Measurements from ENCODE around the gene ACTRT3. TPM values are rescaled to one million over a fixed set of nuclear protein-coding genes. Genes with fewer than 3 reads are reported as not detected.

Gene ACTRT3
- total and polyA plus RNA-seq, 2 donors (not counting 3 experiments of a cell fraction or from before 2014, with no cell fraction given), result 2.6 to 3.3 TPM

- dilution Hi-C loops (cut with MboI; ENCODE audit: extremely low pct_ligation_motif_present, low sequenced_read_pairs) (no loop called here), intact Hi-C loops (cut with micrococcal nuclease) (no loop called here)
- ChIA-PET CTCF (interaction anchor here (0.6 to 1.9 kb wide), 3 partner anchors 10 to 90 kb away, joined by 3 to 9 read pairs (median 5); no protein-coding TSS in a partner anchor), POLR2A (interaction anchor here (0.6 kb wide), 2 partner anchors 26 to 349 kb away, joined by 3 read pairs; no protein-coding TSS in a partner anchor)
- Histone ChIP-seq H2AFZ (ENCODE audit: low read depth, low read length) (no peak overlapping the region), H3K9ac (replicated peaks; ENCODE audit: extremely low read depth, insufficient read depth, low read length) (no peak overlapping the region), H3K9me1 (replicated peaks; ENCODE audit: control insufficient read depth, extremely low read depth, insufficient read depth, low read length) (no peaks in the 10 kb centered on the region), H3K4me1 (ENCODE audit: control insufficient read depth, extremely low read depth, insufficient read depth, low read length) (peaks cover 15% of the 10 kb centered on the region), H3K4me3 (replicated peaks in 1 of 3; ENCODE audit: insufficient read depth in 1 of 3, low read depth in 1 of 3, low read length in 3 of 3) (no peak overlapping the region), H3K79me2 (ENCODE audit: control insufficient read depth, insufficient read depth, low read length) (no peaks in the 10 kb centered on the region), H3K27ac (ENCODE audit: insufficient read depth, low read depth, low read length) (no peak overlapping the region), H3K4me2 (ENCODE audit: insufficient read depth, low read length) (no peak overlapping the region), H3K9me3 (replicated peaks; ENCODE audit: control insufficient read depth, insufficient read depth, low read length) (no peaks in the 10 kb centered on the region), H3K36me3 (ENCODE audit: control insufficient read depth in 2 of 2, extremely low read depth in 1 of 2, insufficient read depth in 2 of 2, low read length in 2 of 2) (no peaks in the 10 kb centered on the region), H3K27me3 (ENCODE audit: control insufficient read depth in 2 of 2, insufficient read depth in 2 of 2, low read length in 2 of 2) (no peaks in the 10 kb centered on the region), H4K20me1 (replicated peaks; ENCODE audit: control insufficient read depth, extremely low read depth, insufficient read depth, low read length) (no peaks in the 10 kb centered on the region)
- DNase-seq (ENCODE audit: low read depth, low spot score) (no peak), FAIRE-seq (no peak)
- no TSS peak for BruUV-seq (replicated peaks)
- no peak for TF ChIP-seq JUN (IDR thresholded peaks at IDR 0.05; ENCODE audit: borderline replicate concordance, insufficient read depth, insufficient read length, low read depth)
- TF ChIP-seq POLR2AphosphoS5 (IDR thresholded peaks at IDR 0.05; ENCODE audit: insufficient read depth, low read depth, low read length), result no peak
- no peak for TF ChIP-seq MAX (IDR thresholded peaks at IDR 0.05; ENCODE audit: insufficient read depth, insufficient read length)
- TF ChIP-seq GATA2 (IDR thresholded peaks at IDR 0.05; ENCODE audit: insufficient read depth, insufficient read length, low read depth, low read length), result no peak
- no peak for TF ChIP-seq EZH2 (IDR thresholded peaks at IDR 0.05; ENCODE audit: borderline replicate concordance, low read depth, low read length, severe bottlenecking)
- no peak for TF ChIP-seq CTCF (IDR thresholded peaks at IDR 0.05; ENCODE audit: extremely low read depth in 1 of 2, insufficient read depth in 1 of 2, low read depth in 1 of 2, low read length in 2 of 2)
- TF ChIP-seq MYC (IDR thresholded peaks at IDR 0.05; ENCODE audit: low read depth, low read length), result no peak
- no peak for TF ChIP-seq POLR2A (IDR thresholded peaks at IDR 0.05; ENCODE audit: low read depth, low read length)
- no peak for TF ChIP-seq FOS (IDR thresholded peaks at IDR 0.05; ENCODE audit: borderline replicate concordance, insufficient read depth, low read length)
These were observed 40.0 kb upstream of the ACTRT3 start for GRCh38 chr3:169809230-169809795.
